HG03175 (cell line): ENCODE measurements around the gene ATP6V0D1.
"Not testable (repeated sequence)": the region's sequence is repeated elsewhere in the genome, so short reads cannot be mapped to it uniquely, and the experiment has no call there.

Source experiments
- ATAC-seq: cut with Tn5 transposase; IDR thresholded peaks from one replicate; pipeline ENCODE4 v1.9.1; 2021; ENCODE audit warnings: mild to moderate bottlenecking, moderate library complexity; ENCODE audit not compliant: unreplicated experiment

The ATP6V0D1 gene

DNA sequence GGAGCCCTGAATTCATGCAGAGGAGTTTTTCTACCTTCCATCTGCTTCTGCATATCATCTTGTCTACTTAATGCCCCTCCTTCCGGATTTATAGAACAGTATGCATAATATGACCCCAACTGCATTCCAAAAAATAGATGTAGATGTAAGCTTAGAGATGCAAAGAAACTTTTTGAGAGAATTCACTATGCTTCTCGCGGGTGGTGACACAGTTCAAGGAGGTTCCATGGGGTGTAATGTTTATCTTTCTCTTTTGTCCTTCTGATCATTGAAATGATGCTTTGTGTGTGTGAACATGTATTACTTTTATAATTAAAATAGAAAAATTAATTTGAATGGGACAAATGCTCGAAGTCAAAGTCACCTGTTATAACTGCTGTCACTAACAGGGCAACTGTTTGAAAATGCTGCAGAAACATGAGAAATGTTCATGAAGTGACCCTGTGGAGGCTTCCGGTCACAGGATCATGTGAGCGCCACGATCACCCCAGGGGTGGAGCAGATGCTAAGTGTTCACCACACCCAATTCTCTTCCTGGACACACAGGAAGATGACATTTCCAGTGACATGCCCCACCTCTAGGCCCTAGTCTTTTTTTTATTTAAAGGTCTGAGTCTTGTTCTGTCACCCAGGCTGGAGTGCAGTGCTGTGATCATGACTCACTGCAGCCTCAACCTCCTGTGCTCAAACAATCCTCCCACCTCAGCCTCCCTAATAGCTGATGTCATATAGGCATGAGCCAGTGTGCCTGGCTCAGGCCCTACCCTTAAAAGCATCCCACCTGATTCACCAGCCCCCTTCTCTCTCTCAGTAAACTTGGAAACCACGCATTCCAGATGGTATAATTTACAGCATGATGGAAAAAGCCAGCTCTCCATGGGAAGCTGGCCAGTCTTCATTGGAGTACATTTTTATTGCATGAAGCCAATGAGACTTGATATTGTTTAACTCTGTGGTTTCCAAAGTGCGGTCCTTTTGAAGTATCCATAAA lies 23.4 kb upstream of the ATP6V0D1 start:
- no peak for ATAC-seq

DNA sequence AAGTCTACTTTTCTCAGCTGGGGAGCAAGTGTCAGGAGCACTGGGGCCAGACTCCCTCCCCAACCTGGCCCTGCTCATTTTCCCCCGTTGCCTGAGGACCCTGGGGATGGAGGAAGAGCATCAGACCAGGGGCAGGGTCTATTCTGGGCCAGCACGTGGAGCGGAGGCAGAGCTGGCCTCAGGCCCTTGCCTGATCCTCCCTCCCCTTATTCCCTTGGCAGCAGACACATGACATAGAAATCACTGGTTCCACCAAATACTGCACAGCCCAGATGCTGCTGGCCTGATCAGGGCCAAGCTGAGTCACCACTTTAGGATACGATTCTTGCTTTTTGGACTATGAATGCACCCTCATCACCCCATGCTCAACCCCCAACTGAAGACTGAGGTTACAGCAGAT lies 18.1 kb upstream of the ATP6V0D1 start:
- no peak for ATAC-seq

DNA sequence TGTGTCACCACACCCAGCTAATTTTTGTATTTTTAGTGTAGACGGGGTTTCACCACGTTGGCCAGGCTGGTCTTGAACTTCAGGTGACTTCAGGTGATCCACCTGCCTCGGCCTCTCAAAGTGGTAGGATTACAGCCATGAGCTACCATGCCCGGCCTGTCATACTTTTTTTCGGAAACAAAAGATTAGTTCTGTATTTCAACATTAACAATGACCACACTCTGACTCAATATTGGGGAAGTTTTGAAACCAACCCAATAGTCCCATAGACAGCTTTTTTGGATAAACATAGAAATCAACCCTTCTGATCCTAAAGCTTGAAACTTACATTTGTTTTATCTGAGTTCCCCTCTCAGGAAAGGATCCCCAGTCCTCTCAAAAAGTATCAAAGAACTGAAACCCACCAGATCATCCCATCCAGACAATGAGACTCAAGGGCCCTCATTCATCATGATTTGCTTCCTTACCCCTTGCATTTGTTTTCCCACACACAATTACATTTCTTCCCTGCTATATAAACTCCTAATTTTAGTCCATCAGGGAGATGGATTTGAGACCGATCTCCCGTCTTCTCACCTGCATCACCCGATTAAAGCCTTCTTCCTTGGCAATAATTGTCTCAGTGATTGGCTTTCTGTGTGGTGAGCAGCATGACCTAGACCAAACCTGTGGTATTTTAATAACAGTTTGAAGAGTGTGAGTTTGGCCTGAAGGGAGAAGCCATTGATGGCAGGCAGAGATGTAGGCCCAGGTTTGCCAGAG lies 9.6 kb upstream of the ATP6V0D1 start:
- ATAC-seq, result no peak

DNA sequence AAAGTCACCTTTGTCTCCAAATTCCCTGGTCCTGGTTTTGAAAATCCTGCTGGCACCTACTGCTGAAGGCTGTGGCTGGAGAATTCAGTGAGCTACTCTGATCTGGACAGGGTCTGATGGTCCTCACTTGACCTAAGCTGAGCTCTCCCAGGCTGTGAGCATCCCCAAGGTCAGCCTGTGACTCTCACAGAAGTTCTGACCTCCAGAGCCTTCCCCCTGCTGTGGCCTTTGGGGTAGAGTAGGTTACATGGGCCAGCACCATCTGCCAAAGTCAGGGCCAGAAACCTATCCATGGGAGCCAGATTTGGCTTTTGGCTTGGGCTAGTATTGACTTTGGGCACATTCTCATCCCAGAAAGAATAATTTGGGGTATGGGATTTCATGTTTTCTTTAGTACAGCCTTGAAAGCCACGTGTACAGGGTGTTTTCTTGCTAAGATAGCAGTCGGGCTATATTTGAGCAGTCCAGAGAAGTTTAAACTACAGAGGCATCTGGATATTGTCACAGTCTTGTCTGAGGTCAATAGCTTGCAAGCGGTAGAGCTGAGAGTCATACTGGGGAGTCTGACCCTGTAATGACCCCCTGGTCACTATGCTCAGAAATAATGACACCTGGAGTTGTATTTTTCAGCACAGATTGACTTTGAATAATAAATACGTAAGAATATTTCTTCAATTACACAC lies 8.6 kb upstream of the ATP6V0D1 start:
- no peak for ATAC-seq

DNA sequence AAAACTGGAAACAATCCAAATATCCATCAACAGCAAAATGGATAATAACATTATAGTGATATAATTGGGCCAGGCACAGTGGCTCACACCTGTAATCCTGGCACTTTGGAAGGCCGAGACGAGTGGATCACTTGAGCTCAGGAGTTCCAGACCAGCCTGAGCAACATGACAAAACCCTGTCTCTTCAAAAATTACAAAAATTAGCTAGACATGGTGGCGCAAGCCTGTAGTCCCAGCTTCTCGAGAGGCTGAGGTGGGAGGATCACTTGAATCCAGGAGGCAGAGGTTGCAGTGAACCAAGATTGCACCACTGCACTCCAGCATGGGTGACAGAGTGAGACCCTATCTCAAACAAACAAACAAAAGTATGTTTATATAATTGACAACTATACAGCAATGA lies 6.6 kb upstream of the ATP6V0D1 start:
- not testable (repeated sequence) for ATAC-seq

DNA sequence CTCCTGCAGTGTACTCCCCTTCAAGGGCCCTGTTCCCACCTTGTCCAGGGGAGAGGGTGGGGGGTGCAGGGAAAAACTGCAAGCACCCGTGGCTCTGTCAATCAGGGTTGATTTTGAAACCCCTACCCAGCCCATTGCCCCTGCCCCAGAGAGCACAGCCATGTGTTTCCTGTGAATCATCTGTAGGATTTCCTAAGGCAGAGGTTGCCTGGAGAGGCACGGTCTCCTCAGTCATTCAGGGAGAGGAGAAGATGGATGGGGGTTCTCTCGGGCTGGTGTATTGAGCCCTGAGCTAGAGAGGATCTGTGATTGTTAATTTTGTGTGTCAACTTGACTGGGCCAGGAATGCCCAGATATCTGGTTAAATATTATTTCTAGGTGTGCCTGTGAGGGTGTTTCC lies 5.8 kb upstream of the ATP6V0D1 start:
- no peak for ATAC-seq

DNA sequence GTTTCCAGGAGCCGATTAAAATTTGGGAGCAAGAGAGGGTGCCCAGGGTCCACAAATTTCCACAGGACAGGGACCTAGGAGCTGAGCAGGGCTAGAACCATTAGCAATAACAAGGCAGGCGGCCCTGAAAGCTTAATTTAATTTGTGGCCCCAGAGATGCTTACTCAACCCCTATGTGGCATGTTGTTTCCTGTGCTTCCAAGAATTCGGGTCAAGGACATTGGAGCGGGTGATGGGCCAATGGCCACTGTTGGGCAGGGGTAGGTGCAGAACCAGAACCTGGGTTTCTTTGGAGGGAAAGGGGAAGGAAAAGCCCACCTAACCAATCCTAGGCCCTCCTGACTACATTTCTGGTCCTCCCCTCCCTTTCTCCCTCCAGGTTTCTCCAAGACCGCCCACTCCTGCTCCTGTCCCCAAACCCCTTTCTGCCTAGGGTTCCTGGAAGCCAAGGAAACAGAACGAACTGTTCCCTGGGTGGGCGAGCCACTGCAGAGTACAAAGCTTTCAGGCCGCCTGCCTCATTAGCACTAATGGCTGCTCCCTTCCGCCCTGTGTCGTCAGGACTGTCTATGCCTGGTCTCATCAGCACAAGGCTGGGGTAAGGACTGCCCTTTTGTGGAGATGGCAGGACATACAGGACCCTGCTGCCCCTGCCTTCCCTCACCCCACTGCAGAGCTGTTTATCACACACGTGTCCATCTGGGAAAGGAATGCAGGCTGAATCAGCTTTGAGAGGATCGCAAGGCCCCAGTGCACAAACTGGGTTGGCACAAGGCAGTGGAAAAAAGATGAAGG lies 3.0 kb upstream of the ATP6V0D1 start:
- no peak for ATAC-seq

DNA sequence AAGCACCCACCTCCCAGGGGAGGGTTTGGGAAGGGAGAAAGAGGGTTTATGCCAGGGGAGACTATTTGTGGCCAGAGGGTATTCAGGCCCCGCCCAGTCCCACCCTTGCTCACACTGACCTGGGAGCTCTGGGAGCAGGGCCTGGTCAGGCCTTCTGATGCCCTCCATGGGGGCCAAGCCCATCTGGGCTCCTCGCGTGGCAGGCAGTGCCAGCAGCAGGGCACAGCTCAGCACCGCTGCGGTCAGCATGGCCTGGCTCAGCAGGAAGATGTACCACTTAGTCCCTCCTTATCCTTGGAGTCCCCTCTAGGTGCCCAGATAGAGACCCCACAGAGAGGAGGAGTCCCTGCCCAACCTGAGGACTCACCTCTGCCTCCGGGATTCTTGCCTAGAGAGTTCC lies 2.2 kb upstream of the ATP6V0D1 start, which contains the start of gene AGRP:
TSS of gene AGRP (minus strand) at position 398 of the 400 bp plus-strand sequence. CDS start at position 249, 149 bp downstream.
- ATAC-seq, result no peak

DNA sequence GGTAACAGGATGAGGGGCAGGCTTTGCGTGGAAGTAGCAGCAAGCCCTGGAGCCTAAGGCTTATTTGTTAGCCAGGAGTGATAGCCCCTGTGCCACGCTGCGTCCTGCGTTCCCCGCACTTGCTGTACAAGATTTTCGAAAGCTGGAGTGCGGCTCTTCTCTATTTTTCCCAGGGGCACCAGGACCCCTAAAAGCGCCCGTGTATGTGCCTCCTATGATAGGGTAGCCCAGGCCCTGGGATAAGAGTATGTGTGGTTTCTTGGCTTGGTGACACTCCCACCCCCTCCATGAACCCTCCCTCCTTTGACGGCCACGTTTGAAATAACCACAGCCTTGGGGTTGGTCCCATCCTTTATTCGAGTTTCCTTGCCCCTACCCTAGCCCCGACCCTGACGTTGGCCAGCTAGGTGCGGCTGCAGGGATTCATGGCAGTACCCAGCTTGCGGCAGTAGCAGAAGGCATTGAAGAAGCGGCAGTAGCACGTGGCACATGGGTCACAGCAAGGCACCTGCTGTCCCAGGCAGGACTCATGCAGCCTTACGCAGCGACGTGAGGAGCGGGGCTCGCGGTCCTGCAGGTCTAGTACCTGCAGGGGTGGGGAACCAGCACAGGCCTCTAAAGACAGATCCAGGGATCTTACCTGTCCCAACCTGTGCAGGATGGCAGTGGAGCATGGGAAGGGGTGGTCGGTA lies 1.4 kb upstream of the ATP6V0D1 start:
- no peak for ATAC-seq

DNA sequence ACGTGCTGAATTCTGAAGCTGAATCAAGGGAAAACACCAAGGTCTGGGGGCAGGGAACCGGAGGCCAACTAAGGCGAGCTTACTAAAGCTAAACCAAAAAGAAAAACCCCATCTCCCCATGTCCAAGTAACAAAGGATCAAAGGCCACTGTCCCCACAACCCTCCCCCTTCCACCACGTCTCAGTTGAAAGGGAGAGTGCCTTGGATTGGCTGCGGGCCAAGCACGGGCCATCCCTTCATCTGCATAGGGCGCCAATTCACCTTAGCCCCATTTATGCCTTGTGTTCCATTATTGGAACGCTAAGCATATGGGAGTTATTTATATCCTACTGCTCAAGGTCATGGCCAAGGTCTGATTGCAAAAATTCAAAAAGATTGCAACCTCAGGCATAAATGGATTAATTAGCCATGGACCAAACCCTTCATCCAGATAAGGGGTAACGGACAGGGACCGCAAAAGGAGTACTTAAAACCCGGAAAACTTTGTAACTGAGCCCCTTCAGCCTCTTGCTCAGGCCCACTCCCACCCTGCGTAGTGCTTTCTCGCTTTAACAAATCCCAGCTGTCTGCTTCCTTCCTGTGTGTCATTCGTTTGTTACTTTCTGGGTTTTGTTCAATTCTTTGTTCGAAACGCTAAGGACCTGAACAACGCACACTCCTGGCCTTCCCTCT lies 740 bp upstream of the ATP6V0D1 start:
- no peak for ATAC-seq

DNA sequence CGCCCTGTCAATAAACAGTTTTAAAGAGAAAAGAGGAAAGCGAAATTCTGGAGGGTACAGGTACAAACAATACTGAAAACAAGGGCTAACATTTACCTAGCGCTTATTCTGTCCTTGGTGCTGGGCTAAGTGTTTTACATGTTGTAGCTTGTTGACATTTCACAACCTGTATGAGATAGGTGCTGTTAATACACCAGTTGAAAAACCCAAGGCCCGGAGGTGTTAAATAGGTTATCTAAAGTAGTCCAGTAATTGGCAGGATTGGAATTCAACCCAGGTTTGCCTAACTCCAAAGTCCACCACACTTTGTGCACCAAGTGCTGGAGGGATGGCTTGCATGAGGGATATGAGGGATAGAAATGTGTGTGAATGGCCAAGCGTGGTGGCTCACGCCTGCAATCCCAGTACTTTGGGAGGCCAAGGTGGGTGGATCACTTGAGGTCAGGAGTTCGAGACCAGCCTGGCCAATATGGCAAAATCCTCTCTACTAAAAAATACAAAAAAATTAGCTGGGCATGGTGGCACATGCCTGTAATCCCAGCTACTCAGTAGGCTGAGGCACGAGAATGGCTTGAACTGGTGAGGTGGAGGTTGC lies 2.9 kb downstream of the ATP6V0D1 start:
- no peak for ATAC-seq

DNA sequence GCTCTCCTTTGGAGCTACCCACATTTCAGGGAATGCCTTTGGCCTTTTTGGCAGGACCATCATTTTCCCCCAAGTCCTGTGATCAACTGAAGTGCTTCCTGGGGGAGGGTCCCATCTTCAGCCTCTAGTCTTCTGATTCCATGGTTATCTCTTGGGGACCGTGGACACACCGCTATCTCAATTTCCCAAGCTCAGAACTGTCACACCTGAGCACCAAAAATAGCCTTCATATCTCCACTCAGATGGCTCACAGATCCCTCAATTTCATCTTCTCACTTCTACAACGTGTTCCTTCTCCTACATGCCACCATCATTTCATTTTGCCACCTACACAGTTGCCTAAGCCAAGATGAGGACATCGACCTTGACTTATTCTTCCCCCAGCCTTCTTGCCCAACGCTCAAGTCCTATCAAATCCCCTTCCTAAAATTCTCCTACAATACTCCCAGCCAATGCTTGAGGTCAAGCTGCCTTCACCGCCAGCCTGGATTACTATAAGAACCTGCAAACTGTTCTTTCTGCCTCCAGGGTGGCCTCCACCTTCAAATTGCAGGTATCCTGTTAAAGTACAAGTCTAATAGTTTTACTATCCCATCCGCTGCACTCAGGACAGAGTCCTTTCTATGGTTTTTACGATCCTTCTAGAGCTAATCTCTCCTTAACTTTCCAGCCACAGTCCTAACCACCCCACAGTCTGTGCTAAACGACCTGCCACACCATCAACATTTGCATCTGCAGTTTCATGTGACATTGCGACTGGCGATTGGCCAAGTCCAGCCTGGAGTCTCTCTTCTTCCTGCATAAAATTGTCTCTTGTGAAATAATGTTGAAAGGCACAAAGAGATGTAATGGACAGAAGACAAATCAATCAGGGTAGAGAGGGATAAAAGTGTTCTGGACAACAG lies 6.2 kb downstream of the ATP6V0D1 start:
- ATAC-seq, result no peak

DNA sequence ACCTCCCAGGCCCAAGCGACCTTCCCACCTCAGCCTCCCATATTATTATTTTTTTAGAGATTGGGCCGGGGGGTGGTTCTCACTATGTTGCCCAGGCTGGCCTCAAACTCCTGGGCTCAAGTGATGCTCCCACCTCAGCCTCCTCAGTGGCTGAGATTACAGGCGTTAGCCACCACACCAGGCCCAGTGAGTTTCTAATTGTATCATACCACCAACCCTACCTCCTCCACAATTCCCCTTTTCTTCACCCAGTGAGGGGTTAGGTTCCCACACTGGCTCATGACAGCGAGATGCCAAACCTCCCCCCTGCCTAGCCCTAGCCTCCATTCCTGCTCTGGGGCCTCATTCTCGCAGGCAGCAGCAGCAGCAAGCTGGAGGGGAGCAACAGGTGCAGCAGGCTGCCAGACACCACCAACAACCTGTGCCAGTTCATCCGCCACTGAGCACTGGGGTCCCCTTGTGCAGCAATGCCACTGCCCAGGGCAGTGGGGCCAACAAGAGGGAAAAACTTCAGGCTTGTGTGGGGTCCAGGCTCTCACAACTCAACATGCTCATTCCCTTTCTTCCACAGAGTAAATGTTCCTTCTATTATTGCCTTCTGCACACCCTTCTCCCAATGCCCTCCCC lies 9.1 kb downstream of the ATP6V0D1 start:
- no peak for ATAC-seq

DNA sequence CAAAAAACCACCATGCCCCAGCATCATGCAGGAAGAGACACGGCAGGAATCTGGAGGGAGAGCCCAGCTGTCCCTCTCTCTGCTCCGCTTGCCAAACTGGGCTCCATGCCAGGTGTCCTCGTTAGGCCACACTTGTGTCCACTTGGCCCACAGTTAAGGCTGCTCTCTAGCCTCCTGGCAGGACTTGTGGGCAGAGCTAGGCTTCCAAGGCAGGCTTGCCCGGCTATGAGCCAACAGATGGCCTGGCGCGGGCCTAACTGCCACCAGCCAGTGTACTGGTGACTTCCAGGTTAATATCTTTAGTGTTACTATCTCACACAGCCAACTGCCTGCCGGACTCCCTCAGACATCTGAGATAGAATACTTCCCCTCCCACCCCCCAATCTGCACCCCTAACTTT lies 10.6 kb downstream of the ATP6V0D1 start:
- no peak for ATAC-seq

DNA sequence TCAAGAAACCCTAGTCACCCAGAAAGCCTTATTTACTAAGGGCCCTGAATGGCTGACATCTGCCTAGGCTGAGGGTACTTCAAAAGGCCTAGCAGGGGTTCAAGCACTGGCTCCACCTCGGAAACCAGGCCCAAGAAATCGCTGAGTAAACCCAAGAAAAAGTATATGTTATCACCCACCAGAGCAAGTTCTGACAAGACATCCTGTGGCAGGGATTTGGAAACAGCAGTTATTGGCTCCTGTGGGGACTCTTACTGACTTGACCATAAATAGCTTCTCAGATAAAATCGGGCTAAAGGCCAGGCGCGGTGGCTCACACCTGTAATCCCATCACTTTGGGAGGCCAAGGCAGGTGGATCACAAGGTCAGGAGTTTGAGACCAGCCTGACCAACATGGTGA lies 12.2 kb downstream of the ATP6V0D1 start:
- ATAC-seq, result no peak

DNA sequence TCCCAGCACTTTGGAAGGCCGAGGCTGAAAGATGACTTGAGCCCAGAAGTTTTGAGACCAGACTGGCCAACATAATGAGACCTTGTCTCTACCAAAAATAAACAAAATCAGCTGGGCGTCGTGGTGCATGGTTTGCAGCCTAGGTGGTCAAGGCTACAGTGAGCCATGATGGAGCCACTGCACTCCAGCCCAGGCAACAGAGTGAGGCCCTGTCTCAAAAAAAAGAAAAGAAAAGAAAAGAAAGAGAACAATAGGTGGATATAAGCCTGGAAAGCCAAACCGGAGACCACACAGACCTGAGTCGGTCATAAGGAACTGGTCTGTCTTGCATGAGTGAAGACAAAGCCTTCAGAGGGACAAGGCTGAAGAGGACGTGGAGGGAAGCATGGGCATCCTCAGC lies 14.4 kb downstream of the ATP6V0D1 start:
- no peak for ATAC-seq

DNA sequence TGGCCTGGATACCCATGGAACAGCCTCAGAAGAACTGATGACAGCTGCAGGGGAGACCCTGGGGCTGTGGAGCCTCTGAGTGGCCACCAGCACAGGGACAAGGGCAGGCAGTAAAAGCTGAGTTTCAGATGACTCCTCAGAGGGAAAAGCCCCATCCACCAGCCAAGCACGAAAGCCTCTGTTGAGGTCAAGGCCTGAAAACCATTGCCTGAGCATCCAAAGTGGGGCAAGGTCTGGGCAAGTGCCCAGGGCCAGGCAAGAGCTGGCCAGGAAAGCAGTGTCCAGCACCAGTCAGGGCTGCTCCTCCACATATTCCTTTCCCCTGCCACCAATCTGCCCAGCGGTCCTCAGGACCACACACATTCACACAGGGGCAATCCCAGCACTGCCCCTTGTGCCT lies 16.4 kb downstream of the ATP6V0D1 start:
- no peak for ATAC-seq
